OCI-LY3 (cell line): ENCODE results near the gene IGSF5.

Experiments used
- EZH2phosphoT487 ChIP-seq: fragments of 200-600 bp; shearing (Covaris generic); IDR thresholded peaks from 2 replicates; pipeline ENCODE4 v1.6.1; 2018; ENCODE audit warnings: antibody characterized with exemption, mixed run types, low read depth
- TF ChIP-seq, protein P1 (sequence below): fragments of 200-600, 300-600 bp; sonication (generic); IDR thresholded peaks from 2 replicates; pipeline ENCODE4 v1.5.1; 2014; ENCODE audit warnings: antibody characterized with exemption, low read length, low read depth

GRCh38 chr21:39763272-39763970, 18.4 kb downstream of the IGSF5 start:
- TF ChIP-seq, protein P1, sequence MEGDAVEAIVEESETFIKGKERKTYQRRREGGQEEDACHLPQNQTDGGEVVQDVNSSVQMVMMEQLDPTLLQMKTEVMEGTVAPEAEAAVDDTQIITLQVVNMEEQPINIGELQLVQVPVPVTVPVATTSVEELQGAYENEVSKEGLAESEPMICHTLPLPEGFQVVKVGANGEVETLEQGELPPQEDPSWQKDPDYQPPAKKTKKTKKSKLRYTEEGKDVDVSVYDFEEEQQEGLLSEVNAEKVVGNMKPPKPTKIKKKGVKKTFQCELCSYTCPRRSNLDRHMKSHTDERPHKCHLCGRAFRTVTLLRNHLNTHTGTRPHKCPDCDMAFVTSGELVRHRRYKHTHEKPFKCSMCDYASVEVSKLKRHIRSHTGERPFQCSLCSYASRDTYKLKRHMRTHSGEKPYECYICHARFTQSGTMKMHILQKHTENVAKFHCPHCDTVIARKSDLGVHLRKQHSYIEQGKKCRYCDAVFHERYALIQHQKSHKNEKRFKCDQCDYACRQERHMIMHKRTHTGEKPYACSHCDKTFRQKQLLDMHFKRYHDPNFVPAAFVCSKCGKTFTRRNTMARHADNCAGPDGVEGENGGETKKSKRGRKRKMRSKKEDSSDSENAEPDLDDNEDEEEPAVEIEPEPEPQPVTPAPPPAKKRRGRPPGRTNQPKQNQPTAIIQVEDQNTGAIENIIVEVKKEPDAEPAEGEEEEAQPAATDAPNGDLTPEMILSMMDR: no peak
- no peak for TF ChIP-seq EZH2phosphoT487
